Panc1 (cell line): Measurements from ENCODE around the gene CEACAM20. TPM values are rescaled to one million over a fixed set of nuclear protein-coding genes. Genes with fewer than 3 reads are reported as not detected.

Experiments used
- ATAC-seq: fragments of 200-7000 bp; cut with Tn5 transposase; 2 replicates; pipeline ENCODE4 v1.9.1; 2020; ENCODE audit warnings: mild to moderate bottlenecking, moderate library complexity
- BruUV-seq: library from RNA; stranded (reverse); fragments of 400-500 nt; replicated peaks from 2 replicates; lab custom pipeline; 2021; lab: Mats Ljungman, UMichigan
- CTCF ChIA-PET: fragments of 300-600 bp; sonication (Branson Sonifier 250); formaldehyde crosslinking; loops from one replicate; lab custom pipeline; 2022; ENCODE audit warnings: antibody characterized with exemption; lab: Charles Lee
- POLR2A ChIA-PET: fragments of 300-600 bp; sonication (Branson Sonifier 250); formaldehyde crosslinking; loops from one replicate; lab custom pipeline; 2022; ENCODE audit warnings: antibody characterized with exemption; lab: Charles Lee
- DNase-seq: peaks from one replicate; pipeline ENCODE4 v3.0.0-alpha.2; 2010; ENCODE audit warnings: low read depth, low spot score
- H3K27ac ChIP-seq: 2 replicates; pipeline ENCODE4 v1.5.1; 2011; ENCODE audit warnings: mild to moderate bottlenecking, low read length, inconsistent platforms
- H3K27me3 ChIP-seq: fragments of 200-500 bp; sonication (Bioruptor generic); 2 replicates; pipeline ENCODE4 v1.6.0; 2014; ENCODE audit warnings: low read length, inconsistent platforms; ENCODE audit not compliant: control insufficient read depth, insufficient read depth
- H3K36me3 ChIP-seq: fragments of 200-500 bp; sonication (Bioruptor generic); 2 replicates; pipeline ENCODE4 v1.5.1; 2014; ENCODE audit warnings: inconsistent platforms, mild to moderate bottlenecking, low read length, moderate library complexity; ENCODE audit not compliant: control insufficient read depth, insufficient read depth
- H3K4me1 ChIP-seq: 2 replicates; pipeline ENCODE4 v1.5.1; 2011; ENCODE audit warnings: inconsistent platforms, mild to moderate bottlenecking, low read length, moderate library complexity; ENCODE audit not compliant: control insufficient read depth, insufficient read depth
- H3K4me3 ChIP-seq, 2 experiments: 2 replicates each; pipeline ENCODE4 v1.5.1; 2011 to 2012; ENCODE audit warnings: low read depth in 2 of 2, low read length in 2 of 2, mild to moderate bottlenecking in 2 of 2, inconsistent platforms in 1 of 2, moderate library complexity in 1 of 2
- H3K9me3 ChIP-seq: fragments of 200-500 bp; sonication (Bioruptor generic); 2 replicates; pipeline ENCODE4 v1.5.1; 2014; ENCODE audit warnings: low read depth, mild to moderate bottlenecking, inconsistent platforms, low read length, moderate library complexity; ENCODE audit not compliant: control insufficient read depth, insufficient read depth
- CTCF ChIP-seq: fragments of 450-650 bp; IDR thresholded peaks from 2 replicates; pipeline ENCODE4 v1.5.1; 2017; ENCODE audit warnings: mild to moderate bottlenecking
- POLR2AphosphoS5 ChIP-seq: IDR thresholded peaks from 2 replicates; pipeline ENCODE4 v1.6.1; 2012; ENCODE audit warnings: mild to moderate bottlenecking, low read depth, low read length, moderate library complexity
- SIN3A ChIP-seq: IDR thresholded peaks from 2 replicates; pipeline ENCODE4 v1.6.1; 2012; ENCODE audit warnings: low read depth, mild to moderate bottlenecking, low read length, moderate library complexity, borderline replicate concordance; ENCODE audit not compliant: insufficient read depth
- TCF7L2 ChIP-seq: IDR thresholded peaks from 2 replicates; pipeline ENCODE4 v1.6.1; 2011; ENCODE audit warnings: mild to moderate bottlenecking, low read depth, low read length, inconsistent platforms
- in situ Hi-C: cut with HindIII; loops from 2 replicates; pipeline ENCODE4 v1.10.0; 2016; ENCODE audit warnings: low sequenced_read_pairs, low pct_unique_long_range_greater_than_20kb
- intact Hi-C: fragments of 100-400 bp; cut with micrococcal nuclease; formaldehyde crosslinking; loops from one replicate; pipeline ENCODE4 v1.10.0; 2022; ENCODE audit not compliant: unreplicated experiment
- total RNA-seq: library from RNA; stranded (reverse); gene quantifications from one replicate; pipeline ENCODE4 v1.2.1, GENCODE V29; 2021; ENCODE audit not compliant: unreplicated experiment
- TF ChIP-seq, protein P1 (sequence below), 2 experiments: IDR thresholded peaks; 2 replicates each; pipeline ENCODE4 v1.6.1; 2011 to 2012; ENCODE audit warnings: low read depth in 2 of 2, control low read depth in 1 of 2, low read length in 1 of 2, mild to moderate bottlenecking in 1 of 2, moderate library complexity in 1 of 2; ENCODE audit not compliant: insufficient read depth in 1 of 2

Gene CEACAM20
- total RNA-seq, 1 experiment from 2014 or later = not detected

DNA sequence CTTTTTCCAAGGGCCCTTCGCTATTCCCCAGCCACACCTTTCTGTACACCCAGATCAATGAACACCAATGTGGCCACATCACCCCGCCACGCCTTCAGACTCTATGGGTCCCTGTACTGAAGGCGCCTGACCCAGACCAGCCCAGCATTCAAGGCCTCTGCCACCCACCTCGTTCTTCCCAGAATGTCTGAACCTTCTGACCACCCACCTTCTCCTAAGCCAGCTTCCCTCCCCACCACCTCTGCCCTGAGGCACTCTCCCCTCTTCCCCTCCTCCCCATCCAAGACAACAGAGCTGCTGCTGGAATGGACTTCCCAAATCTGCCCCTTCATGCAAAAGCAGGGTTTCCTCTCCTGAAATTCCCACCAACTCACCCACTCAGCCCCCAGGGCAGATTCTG is 3.3 kb upstream of the CEACAM20 start:
- no peak for DNase-seq
- BruUV-seq = no TSS peak
- intact Hi-C loops = no loop called here
- TF ChIP-seq CTCF (no peak), SIN3A (no peak), TCF7L2 (no peak), POLR2AphosphoS5 (no peak)
- TF ChIP-seq, protein P1, sequence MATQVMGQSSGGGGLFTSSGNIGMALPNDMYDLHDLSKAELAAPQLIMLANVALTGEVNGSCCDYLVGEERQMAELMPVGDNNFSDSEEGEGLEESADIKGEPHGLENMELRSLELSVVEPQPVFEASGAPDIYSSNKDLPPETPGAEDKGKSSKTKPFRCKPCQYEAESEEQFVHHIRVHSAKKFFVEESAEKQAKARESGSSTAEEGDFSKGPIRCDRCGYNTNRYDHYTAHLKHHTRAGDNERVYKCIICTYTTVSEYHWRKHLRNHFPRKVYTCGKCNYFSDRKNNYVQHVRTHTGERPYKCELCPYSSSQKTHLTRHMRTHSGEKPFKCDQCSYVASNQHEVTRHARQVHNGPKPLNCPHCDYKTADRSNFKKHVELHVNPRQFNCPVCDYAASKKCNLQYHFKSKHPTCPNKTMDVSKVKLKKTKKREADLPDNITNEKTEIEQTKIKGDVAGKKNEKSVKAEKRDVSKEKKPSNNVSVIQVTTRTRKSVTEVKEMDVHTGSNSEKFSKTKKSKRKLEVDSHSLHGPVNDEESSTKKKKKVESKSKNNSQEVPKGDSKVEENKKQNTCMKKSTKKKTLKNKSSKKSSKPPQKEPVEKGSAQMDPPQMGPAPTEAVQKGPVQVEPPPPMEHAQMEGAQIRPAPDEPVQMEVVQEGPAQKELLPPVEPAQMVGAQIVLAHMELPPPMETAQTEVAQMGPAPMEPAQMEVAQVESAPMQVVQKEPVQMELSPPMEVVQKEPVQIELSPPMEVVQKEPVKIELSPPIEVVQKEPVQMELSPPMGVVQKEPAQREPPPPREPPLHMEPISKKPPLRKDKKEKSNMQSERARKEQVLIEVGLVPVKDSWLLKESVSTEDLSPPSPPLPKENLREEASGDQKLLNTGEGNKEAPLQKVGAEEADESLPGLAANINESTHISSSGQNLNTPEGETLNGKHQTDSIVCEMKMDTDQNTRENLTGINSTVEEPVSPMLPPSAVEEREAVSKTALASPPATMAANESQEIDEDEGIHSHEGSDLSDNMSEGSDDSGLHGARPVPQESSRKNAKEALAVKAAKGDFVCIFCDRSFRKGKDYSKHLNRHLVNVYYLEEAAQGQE (IDR thresholded peaks at IDR 0.05; ENCODE audit: insufficient read depth in 1 of 2, low read depth in 2 of 2, low read length in 1 of 2) = no peak
- no peaks in the 10 kb centered on the region for H3K27me3 ChIP-seq
- no peaks in the 10 kb centered on the region for H3K36me3 ChIP-seq
- no peak for ATAC-seq
- POLR2A ChIA-PET = no interaction called here
- no peaks in the 10 kb centered on the region for H3K4me1 ChIP-seq
- no peaks in the 10 kb centered on the region for H3K9me3 ChIP-seq
- CTCF ChIA-PET = no interaction called here
- H3K27ac ChIP-seq = no peak overlapping the region
- in situ Hi-C loops = no loop called here
- H3K4me3 ChIP-seq = no peak overlapping the region

- Histone ChIP-seq H3K4me3 (no peak overlapping the region), H3K4me1 (no peaks in the 10 kb centered on the region), H3K36me3 (no peaks in the 10 kb centered on the region), H3K27me3 (no peaks in the 10 kb centered on the region), H3K27ac (no peak overlapping the region), H3K9me3 (no peaks in the 10 kb centered on the region)
- ChIA-PET POLR2A (interaction anchor here (0.6 kb wide), 1 partner anchor 287 kb away, joined by 4 read pairs; no protein-coding TSS in a partner anchor), CTCF (no interaction called here)
- in situ Hi-C loops (no loop called here), intact Hi-C loops (no loop called here)
- TF ChIP-seq, protein P1 (IDR thresholded peaks at IDR 0.05; ENCODE audit: insufficient read depth in 1 of 2, low read depth in 2 of 2, low read length in 1 of 2) = no peak
- TF ChIP-seq POLR2AphosphoS5 (no peak), CTCF (no peak), SIN3A (no peak), TCF7L2 (no peak)
- DNase-seq (no peak), ATAC-seq (no peak)
- no TSS peak for BruUV-seq
These were observed 1.3 kb upstream of the CEACAM20 start for GRCh38 chr19:44530777-44531176.
